Gastrocnemius medialis (tissue), 4 donors: ENCODE results near the gene PAK1. TPM values are rescaled to one million over a fixed set of nuclear protein-coding genes. Genes with fewer than 3 reads are reported as not detected.

Source experiments
- ATAC-seq, 2 donors: fragments of 150-250 bp; one replicate each; pipeline ENCODE4 v1.9.1; 2016
- DNase-seq, 2 donors: peaks; one replicate each; pipeline ENCODE4 v3.0.0-alpha.2; 2019
- H3K27ac ChIP-seq, 4 donors: fragments of 200-600 bp; sonication (generic); 1 replicate in 1 of 4; 2 replicates in 3 of 4; pipeline ENCODE4 v1.5.1; 2016 to 2018; ENCODE audit warnings: mild to moderate bottlenecking in 2 of 4, moderate library complexity in 1 of 4
- H3K27me3 ChIP-seq, 3 donors: fragments of 200-600 bp; sonication (generic) in 2 of 3; 1 replicate in 1 of 3; 2 replicates in 2 of 3; pipeline versions ENCODE4 v1.5.1 to v1.6.0; 2016 to 2019; ENCODE audit warnings: mild to moderate bottlenecking in 1 of 3, moderate library complexity in 1 of 3
- H3K36me3 ChIP-seq, 2 donors: fragments of 200-600 bp; sonication (generic) in 1 of 2; one replicate each; pipeline ENCODE4 v1.5.1; 2017 to 2018
- H3K4me1 ChIP-seq, 2 donors: fragments of 200-600 bp; sonication (generic) in 1 of 2; one replicate each; pipeline ENCODE4 v1.5.1; 2016 to 2017; ENCODE audit warnings: mild to moderate bottlenecking in 2 of 2
- H3K4me3 ChIP-seq, 4 donors: fragments of 200-600 bp; sonication (generic) in 3 of 4; 1 replicate in 1 of 4; 2 replicates in 3 of 4; pipeline ENCODE4 v1.5.1; 2016 to 2019; ENCODE audit warnings: mild to moderate bottlenecking in 2 of 4
- H3K9me3 ChIP-seq, 3 donors: fragments of 200-600 bp; sonication (generic) in 2 of 3; 1 replicate in 1 of 3; 2 replicates in 2 of 3; pipeline ENCODE4 v1.5.1; 2016 to 2019
- POLR2A ChIP-seq, 2 donors: fragments of 450-650 bp; IDR thresholded peaks; one replicate each; pipeline ENCODE4 v1.6.1; 2017; ENCODE audit warnings: antibody characterized with exemption in 2 of 2, mild to moderate bottlenecking in 2 of 2, moderate library complexity in 2 of 2
- in situ Hi-C, 4 donors: fragments of 200-750 bp; cut with MboI; loops; one replicate each; pipeline versions ENCODE4 v1.15.0 to v1.8.0; 2017; ENCODE audit warnings: low sequenced_read_pairs in 4 of 4
- intact Hi-C: fragments of 100-400 bp; cut with DNase I; formaldehyde crosslinking; loops from one replicate; pipeline ENCODE4 v1.15.1; 2023; ENCODE audit warnings: low total_unique reads
- total RNA-seq, 4 donors: library from RNA; depleted of rRNA; stranded (reverse); fragments of >200 nt; gene quantifications; one replicate each; pipeline versions ENCODE4 v1.1.0 to v1.2.3, GENCODE V29; 2016
- TF ChIP-seq, protein P1 (sequence below), 5 experiments: fragments of 450-650 bp in 3 of 5; fragments of 200-600 bp in 2 of 5; sonication (generic) in 2 of 5; IDR thresholded peaks in 4 of 5; conservative IDR thresholded peaks in 1 of 5; 1 replicate in 4 of 5; 2 replicates in 1 of 5; pipeline ENCODE4 v1.5.1; 2016 to 2019; ENCODE audit warnings: antibody characterized with exemption in 5 of 5, mild to moderate bottlenecking in 3 of 5, moderate library complexity in 3 of 5

Gene PAK1
- total RNA-seq, 4 donors from 2014 or later, result 22.3 to 34.4 (median 27.9) TPM

DNA sequence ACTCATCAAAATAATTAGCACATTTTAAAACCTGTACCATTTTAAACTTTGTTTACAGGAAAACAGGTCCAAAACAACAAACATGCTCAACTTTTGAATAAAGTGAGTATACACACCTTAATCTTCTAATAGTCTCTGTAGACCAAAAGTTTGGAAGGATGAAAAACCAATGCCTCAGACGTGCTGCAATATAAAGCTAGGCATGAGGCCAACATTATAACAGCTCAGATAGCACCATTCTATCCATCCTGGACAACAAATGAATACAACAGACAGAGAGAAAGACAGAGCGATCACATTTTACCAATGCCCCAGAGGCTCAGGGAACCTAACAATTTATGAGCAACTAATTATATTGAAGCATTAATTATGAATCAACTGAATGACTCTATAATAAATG is 77.0 kb downstream of the PAK1 start:
- Histone ChIP-seq H3K27me3 (no peaks in the 10 kb centered on the region), H3K36me3 (no peaks in the 10 kb centered on the region), H3K4me3 (no peak overlapping the region), H3K4me1 (peaks cover 64 to 78% of the 10 kb centered on the region in 2 donors), H3K9me3 (no peaks in the 10 kb centered on the region), H3K27ac (peak overlapping the region in 3 of 4 donors; percentile 69 to 82 (median 80))
- DNase-seq (no peak), ATAC-seq (no peak)
- no peak for TF ChIP-seq POLR2A (IDR thresholded peaks at IDR 0.05)
- TF ChIP-seq, protein P1, sequence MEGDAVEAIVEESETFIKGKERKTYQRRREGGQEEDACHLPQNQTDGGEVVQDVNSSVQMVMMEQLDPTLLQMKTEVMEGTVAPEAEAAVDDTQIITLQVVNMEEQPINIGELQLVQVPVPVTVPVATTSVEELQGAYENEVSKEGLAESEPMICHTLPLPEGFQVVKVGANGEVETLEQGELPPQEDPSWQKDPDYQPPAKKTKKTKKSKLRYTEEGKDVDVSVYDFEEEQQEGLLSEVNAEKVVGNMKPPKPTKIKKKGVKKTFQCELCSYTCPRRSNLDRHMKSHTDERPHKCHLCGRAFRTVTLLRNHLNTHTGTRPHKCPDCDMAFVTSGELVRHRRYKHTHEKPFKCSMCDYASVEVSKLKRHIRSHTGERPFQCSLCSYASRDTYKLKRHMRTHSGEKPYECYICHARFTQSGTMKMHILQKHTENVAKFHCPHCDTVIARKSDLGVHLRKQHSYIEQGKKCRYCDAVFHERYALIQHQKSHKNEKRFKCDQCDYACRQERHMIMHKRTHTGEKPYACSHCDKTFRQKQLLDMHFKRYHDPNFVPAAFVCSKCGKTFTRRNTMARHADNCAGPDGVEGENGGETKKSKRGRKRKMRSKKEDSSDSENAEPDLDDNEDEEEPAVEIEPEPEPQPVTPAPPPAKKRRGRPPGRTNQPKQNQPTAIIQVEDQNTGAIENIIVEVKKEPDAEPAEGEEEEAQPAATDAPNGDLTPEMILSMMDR (IDR thresholded peaks at IDR 0.05 in 4 of 5, conservative IDR thresholded peaks at IDR 0.05 in 1 of 5), result no peak
- in situ Hi-C loops, result no loop called here
- intact Hi-C loops, result no loop called here

DNA sequence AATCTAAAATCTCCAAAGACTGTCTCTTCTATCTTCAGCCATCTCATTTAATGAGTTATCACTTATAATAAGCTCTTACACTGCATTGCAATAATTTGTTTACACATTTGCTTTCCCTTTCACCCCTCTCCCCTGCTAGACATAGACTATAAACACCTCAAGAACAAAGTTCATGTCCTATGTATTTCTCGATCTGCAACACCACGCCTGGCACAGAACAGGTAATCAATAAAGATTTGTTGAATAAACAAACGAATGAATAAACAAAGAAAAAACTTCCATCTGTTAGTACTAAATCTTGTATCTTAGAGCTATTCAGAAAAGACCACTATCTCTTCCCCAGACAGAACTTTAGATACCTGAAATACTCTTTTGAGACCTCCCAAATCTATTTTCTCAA is 77.6 kb downstream of the PAK1 start:
- ATAC-seq, result no peak
- Histone ChIP-seq H3K9me3 (no peaks in the 10 kb centered on the region), H3K27ac (peak overlapping the region in 3 of 4 donors; percentile 69 to 82 (median 80)), H3K27me3 (no peaks in the 10 kb centered on the region), H3K4me1 (peaks cover 63 to 78% of the 10 kb centered on the region in 2 donors), H3K36me3 (no peaks in the 10 kb centered on the region), H3K4me3 (no peak overlapping the region)
- intact Hi-C loops (no loop called here), in situ Hi-C loops (no loop called here)
- no peak for TF ChIP-seq POLR2A (IDR thresholded peaks at IDR 0.05)
- TF ChIP-seq, protein P1 (IDR thresholded peaks at IDR 0.05 in 4 of 5, conservative IDR thresholded peaks at IDR 0.05 in 1 of 5), result no peak
- DNase-seq, result no peak

DNA sequence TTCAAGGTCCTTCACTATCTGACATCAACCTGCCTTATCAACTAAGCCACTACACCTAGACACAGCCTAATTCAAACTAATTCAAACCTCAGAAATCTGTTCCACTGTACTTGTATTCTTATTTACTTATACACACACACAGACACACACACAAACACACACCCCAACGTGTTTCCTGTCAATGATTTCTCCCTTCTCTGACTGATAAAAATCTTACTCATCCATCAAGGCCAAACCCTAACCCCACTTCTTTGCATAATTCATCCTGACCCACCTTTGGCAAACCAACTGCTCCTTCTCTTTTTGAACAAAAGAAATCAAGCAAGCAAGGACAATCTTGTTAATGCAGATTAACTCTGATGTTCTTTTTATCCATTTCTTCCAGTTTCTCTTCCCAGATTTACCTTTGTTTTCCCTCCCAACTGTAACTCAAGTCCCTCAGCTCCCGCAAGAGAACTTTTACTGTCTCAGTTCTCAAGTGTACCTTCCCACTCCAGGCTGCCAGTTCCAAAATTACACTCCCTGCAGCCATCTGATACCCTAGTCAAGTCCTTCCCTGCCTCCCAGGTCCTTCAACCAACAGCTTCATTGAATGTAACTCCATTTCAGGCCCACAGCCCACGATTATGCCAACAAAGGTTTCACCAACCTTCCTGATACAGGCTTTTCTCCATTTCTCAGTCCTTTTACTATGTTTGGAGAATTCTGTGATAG is 78.3 kb downstream of the PAK1 start:
- no peak for TF ChIP-seq POLR2A (IDR thresholded peaks at IDR 0.05)
- TF ChIP-seq, protein P1 (IDR thresholded peaks at IDR 0.05 in 4 of 5, conservative IDR thresholded peaks at IDR 0.05 in 1 of 5), result peak in 1 of 5 experiments; percentile 14
- intact Hi-C loops (no loop called here), in situ Hi-C loops (no loop called here)
- Histone ChIP-seq H3K9me3 (no peaks in the 10 kb centered on the region), H3K4me1 (peaks cover 60 to 76% of the 10 kb centered on the region in 2 donors), H3K27ac (peak overlapping the region in 3 of 4 donors; percentile 69 to 82 (median 80)), H3K36me3 (no peaks in the 10 kb centered on the region), H3K27me3 (no peaks in the 10 kb centered on the region), H3K4me3 (no peak overlapping the region)
- ATAC-seq (peak; percentile 97 to 98), DNase-seq (peak; percentile 65 to 77)

GRCh38 chr11:77392842-77393241 is 81.1 kb downstream of the PAK1 start:
- Histone ChIP-seq H3K4me1 (peaks cover 53 to 62% of the 10 kb centered on the region in 2 donors), H3K9me3 (no peaks in the 10 kb centered on the region), H3K27ac (no peak overlapping the region), H3K36me3 (no peaks in the 10 kb centered on the region), H3K27me3 (no peaks in the 10 kb centered on the region), H3K4me3 (no peak overlapping the region)
- TF ChIP-seq, protein P1 (IDR thresholded peaks at IDR 0.05 in 4 of 5, conservative IDR thresholded peaks at IDR 0.05 in 1 of 5), result no peak
- no peak for TF ChIP-seq POLR2A (IDR thresholded peaks at IDR 0.05)
- DNase-seq (no peak), ATAC-seq (no peak)
- in situ Hi-C loops (no loop called here), intact Hi-C loops (no loop called here)
